AG04450 (cell line): ENCODE results near the gene SLC26A1. TPM values are rescaled to one million over a fixed set of nuclear protein-coding genes. Genes with fewer than 3 reads are reported as not detected.
A peak's percentile ranks its signal among the peaks of the same experiment; 100 is the strongest.

ENCODE experiments used
- CTCF ChIA-PET: fragments of 300-600, 350-600 bp; formaldehyde crosslinking; extraction: SDS; loops from one replicate; lab custom pipeline; 2022; ENCODE audit warnings: antibody characterized with exemption, inconsistent platforms; lab: Charles Lee
- POLR2A ChIA-PET: fragments of 350-600 bp; formaldehyde crosslinking; extraction: SDS; loops from one replicate; lab custom pipeline; 2021; ENCODE audit warnings: antibody characterized with exemption, inconsistent platforms; lab: Yijun Ruan, JAX
- DNase-seq: peaks from one replicate; pipeline ENCODE4 v3.0.0-alpha.2; 2011; ENCODE audit warnings: low read depth, low spot score
- H3K27ac ChIP-seq: one replicate; pipeline ENCODE4 v1.5.1; 2012; ENCODE audit warnings: low read depth, low read length, control low read depth
- H3K27me3 ChIP-seq: one replicate; pipeline ENCODE4 v1.6.0; 2012; ENCODE audit warnings: low read length; ENCODE audit not compliant: control insufficient read depth, insufficient read depth
- H3K4me3 ChIP-seq: 2 replicates; pipeline ENCODE4 v1.5.1; 2011; ENCODE audit warnings: mild to moderate bottlenecking, low read depth, low read length, control low read depth
- H3K9me3 ChIP-seq: 2 replicates; pipeline ENCODE4 v1.5.1; 2012; ENCODE audit warnings: low read length; ENCODE audit not compliant: control insufficient read depth, insufficient read depth
- CTCF ChIP-seq: IDR thresholded peaks from 2 replicates; pipeline ENCODE4 v1.5.1; 2011; ENCODE audit warnings: low read depth, low read length, control low read depth, inconsistent platforms
- polyA plus RNA-seq: library from polyadenylated mRNA; depleted of rRNA; stranded (reverse); fragments of >200 nt; gene quantifications from 2 replicates; pipeline ENCODE4 v1.2.3, GENCODE V29; 2011

SLC26A1 gene
- polyA plus RNA-seq, 1 experiment, result 0.05 TPM

DNA sequence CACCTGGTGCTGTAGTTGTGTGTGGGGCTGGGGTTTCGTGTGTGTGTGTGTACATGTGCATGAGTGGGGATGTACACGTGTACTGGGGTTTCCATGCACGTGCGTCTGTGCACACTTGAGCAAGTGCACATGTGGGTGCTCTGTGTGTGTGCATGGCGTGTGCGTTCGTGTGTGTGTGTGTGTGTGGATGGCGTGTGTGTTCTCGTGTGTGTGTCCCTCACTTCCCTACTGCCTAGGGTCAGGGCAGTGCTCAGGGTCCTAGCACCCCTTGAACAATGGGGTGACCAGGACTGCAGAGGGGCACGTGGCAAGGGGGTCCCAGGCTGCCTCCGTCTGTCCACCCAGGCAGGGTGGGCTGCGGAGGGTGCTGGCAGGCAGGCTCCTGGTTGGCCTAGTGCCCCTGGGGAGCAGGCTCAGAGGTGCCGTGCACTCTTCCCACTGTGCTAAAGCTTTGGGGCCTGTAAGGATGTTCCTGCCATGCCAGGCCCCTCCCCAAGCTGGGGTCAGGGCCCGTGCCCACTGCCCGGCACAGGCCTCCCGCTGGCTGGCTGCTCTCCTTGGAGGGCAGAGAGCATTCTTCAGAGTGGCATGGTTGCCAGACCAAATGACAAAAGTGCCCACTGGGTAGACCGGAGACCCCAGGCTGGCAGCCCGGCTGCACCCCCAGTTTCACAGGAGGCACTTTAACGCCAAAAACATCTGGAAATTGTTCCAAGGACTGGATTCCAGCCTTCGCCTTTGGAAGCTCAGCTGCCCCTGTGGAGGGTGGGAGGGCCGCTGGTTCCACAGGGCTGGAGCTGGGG lies 47.3 kb upstream of the SLC26A1 start:
- Histone ChIP-seq H3K9me3 (no peaks in the 10 kb centered on the region; the same call in 1 of the 2 replicates), H3K4me3 (no peak overlapping the region), H3K27me3 (no peaks in the 10 kb centered on the region), H3K27ac (no peak overlapping the region)
- POLR2A ChIA-PET, result no interaction called here
- no peak for DNase-seq
- no peak for TF ChIP-seq CTCF
- CTCF ChIA-PET, result no interaction called here

GRCh38 chr4:1039493-1040343 lies 46.5 kb upstream of the SLC26A1 start:
- ChIA-PET POLR2A (interaction anchor here (0.6 kb wide), 1 partner anchor 455 kb away, joined by 5 read pairs; no protein-coding TSS in a partner anchor), CTCF (no interaction called here)
- Histone ChIP-seq H3K9me3 (no peaks in the 10 kb centered on the region; the same call in 1 of the 2 replicates), H3K27me3 (no peaks in the 10 kb centered on the region), H3K4me3 (no peak overlapping the region), H3K27ac (peak overlapping the region; percentile 52)
- no peak for TF ChIP-seq CTCF
- DNase-seq, result no peak

- CTCF ChIA-PET, result no interaction called here
Observed at GRCh38 chr4:1038948-1039492, 45.8 kb upstream of the SLC26A1 start.

GRCh38 chr4:1036976-1037810 lies 44.0 kb upstream of the SLC26A1 start:
- ChIA-PET POLR2A (no interaction called here), CTCF (no interaction called here)
- H3K4me3 ChIP-seq, result no peak overlapping the region
- TF ChIP-seq CTCF, result no peak
- H3K27me3 ChIP-seq, result no peaks in the 10 kb centered on the region
- DNase-seq, result no peak
- no peak overlapping the region for H3K27ac ChIP-seq
- no peaks in the 10 kb centered on the region; the same call in 1 of the 2 replicates for H3K9me3 ChIP-seq

More at GRCh38 chr4:1038948-1039492, 45.8 kb upstream of the SLC26A1 start:
- no peaks in the 10 kb centered on the region for H3K27me3 ChIP-seq
- no peak for TF ChIP-seq CTCF
- H3K9me3 ChIP-seq, result no peaks in the 10 kb centered on the region; the same call in 1 of the 2 replicates
- no peak overlapping the region for H3K4me3 ChIP-seq
- DNase-seq, result no peak
- POLR2A ChIA-PET, result interaction anchor here (0.6 kb wide), 1 partner anchor 455 kb away, joined by 5 read pairs; no protein-coding TSS in a partner anchor
- H3K27ac ChIP-seq, result no peak overlapping the region
